Chondrocyte (in vitro differentiated cells): ENCODE data around the gene KIF22. TPM values are rescaled to one million over a fixed set of nuclear protein-coding genes. Genes with fewer than 3 reads are reported as not detected.

ENCODE experiments used
- DNase-seq: peaks from one replicate; pipeline ENCODE4 v3.0.0; 2021; ENCODE audit warnings: mixed read lengths, low spot score
- H3K27ac Mint-ChIP-seq: one replicate; pipeline ENCODE4 v1.8.0; 2021; ENCODE audit warnings: mild to moderate bottlenecking, moderate library complexity, mixed read lengths; ENCODE audit not compliant: unreplicated experiment
- H3K27me3 Mint-ChIP-seq: 2 replicates; pipeline ENCODE4 v1.8.0; 2021; ENCODE audit warnings: low read depth, mixed read lengths
- H3K36me3 Mint-ChIP-seq: 2 replicates; pipeline ENCODE4 v1.8.0; 2021; ENCODE audit warnings: low read depth, mixed read lengths
- H3K4me1 Mint-ChIP-seq: 2 replicates; pipeline ENCODE4 v1.8.0; 2021; ENCODE audit warnings: low read depth, mild to moderate bottlenecking, mixed read lengths
- H3K4me3 Mint-ChIP-seq: one replicate; pipeline ENCODE4 v1.8.0; 2021; ENCODE audit warnings: mild to moderate bottlenecking, moderate library complexity, mixed read lengths; ENCODE audit not compliant: unreplicated experiment
- H3K9me3 Mint-ChIP-seq: 2 replicates; pipeline ENCODE4 v1.8.0; 2021; ENCODE audit warnings: low read depth, mixed read lengths
- total RNA-seq: library from RNA; stranded (reverse); gene quantifications from 3 replicates; pipeline ENCODE4 v1.2.1, GENCODE V29; 2021
- TF ChIP-seq, protein P1 (sequence below): fragments of 200-600 bp; sonication (generic); IDR thresholded peaks from 2 replicates; pipeline ENCODE4 v1.5.0; 2021; ENCODE audit warnings: antibody characterized with exemption, mild to moderate bottlenecking, moderate library complexity

The KIF22 gene
- total RNA-seq, 1 donor from 2014 or later, result 14.1 TPM

GRCh38 chr16:29763326-29763725 is 27.2 kb upstream of the KIF22 start:
- TF ChIP-seq, protein P1, sequence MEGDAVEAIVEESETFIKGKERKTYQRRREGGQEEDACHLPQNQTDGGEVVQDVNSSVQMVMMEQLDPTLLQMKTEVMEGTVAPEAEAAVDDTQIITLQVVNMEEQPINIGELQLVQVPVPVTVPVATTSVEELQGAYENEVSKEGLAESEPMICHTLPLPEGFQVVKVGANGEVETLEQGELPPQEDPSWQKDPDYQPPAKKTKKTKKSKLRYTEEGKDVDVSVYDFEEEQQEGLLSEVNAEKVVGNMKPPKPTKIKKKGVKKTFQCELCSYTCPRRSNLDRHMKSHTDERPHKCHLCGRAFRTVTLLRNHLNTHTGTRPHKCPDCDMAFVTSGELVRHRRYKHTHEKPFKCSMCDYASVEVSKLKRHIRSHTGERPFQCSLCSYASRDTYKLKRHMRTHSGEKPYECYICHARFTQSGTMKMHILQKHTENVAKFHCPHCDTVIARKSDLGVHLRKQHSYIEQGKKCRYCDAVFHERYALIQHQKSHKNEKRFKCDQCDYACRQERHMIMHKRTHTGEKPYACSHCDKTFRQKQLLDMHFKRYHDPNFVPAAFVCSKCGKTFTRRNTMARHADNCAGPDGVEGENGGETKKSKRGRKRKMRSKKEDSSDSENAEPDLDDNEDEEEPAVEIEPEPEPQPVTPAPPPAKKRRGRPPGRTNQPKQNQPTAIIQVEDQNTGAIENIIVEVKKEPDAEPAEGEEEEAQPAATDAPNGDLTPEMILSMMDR, result no peak
- no peak for DNase-seq
- H3K9me3 Mint-ChIP-seq, result no peaks in the 10 kb centered on the region
- H3K27me3 Mint-ChIP-seq, result peaks cover 8% of the 10 kb centered on the region
- no peak overlapping the region for H3K27ac Mint-ChIP-seq
- H3K36me3 Mint-ChIP-seq, result no peaks in the 10 kb centered on the region
- H3K4me3 Mint-ChIP-seq, result no peak overlapping the region
- peaks cover 2% of the 10 kb centered on the region for H3K4me1 Mint-ChIP-seq

GRCh38 chr16:29765167-29766032 is 25.2 kb upstream of the KIF22 start:
- TF ChIP-seq, protein P1, result no peak
- Mint-ChIP-seq H3K36me3 (no peaks in the 10 kb centered on the region), H3K27ac (no peak overlapping the region), H3K4me3 (no peak overlapping the region), H3K27me3 (peaks cover 8% of the 10 kb centered on the region), H3K9me3 (no peaks in the 10 kb centered on the region), H3K4me1 (no peaks in the 10 kb centered on the region)
- DNase-seq, result no peak

DNA sequence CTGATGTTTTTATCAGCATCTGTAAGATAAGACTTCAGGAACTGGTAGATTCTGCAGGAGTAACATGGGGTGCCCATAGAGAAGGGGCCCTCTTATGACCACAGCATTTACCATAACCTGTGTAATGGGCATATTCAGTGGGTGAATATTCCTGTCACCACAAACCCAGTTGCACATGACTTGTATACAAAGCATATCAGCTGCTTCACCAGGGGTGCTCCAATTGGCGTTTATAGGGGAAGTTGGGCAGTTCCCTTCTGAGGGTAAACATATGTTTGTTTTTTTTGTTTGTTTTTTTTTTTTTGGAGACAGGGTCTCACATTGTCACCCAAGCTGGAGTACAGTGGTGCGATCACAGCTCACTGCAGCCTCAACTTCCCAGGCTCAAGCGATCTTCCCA is 24.0 kb upstream of the KIF22 start:
- Mint-ChIP-seq H3K9me3 (no peaks in the 10 kb centered on the region), H3K27me3 (peaks cover 8% of the 10 kb centered on the region), H3K27ac (no peak overlapping the region), H3K4me3 (no peak overlapping the region), H3K36me3 (no peaks in the 10 kb centered on the region), H3K4me1 (no peaks in the 10 kb centered on the region)
- TF ChIP-seq, protein P1, result no peak
- DNase-seq, result no peak

DNA sequence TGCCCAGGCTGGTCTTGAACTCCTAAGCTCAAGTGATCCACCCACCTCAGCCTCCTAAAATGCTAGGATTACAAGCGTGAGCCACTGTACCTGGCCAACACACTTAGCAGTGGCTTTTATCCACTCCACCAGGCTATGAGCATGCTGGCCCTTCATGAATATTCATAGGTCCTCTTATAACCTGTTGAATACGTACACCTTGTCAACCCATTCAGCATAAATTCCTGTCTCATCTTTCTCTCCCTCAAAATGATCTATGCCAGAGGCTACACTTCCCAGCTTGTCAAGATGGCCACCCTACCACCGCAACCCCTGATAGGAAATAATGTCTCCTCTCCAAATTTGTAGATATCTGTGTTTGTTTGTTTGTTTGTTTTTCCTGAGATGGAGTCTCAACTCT is 23.5 kb upstream of the KIF22 start:
- Mint-ChIP-seq H3K36me3 (no peaks in the 10 kb centered on the region), H3K4me1 (no peaks in the 10 kb centered on the region), H3K9me3 (no peaks in the 10 kb centered on the region), H3K27me3 (peaks cover 8% of the 10 kb centered on the region), H3K4me3 (no peak overlapping the region), H3K27ac (no peak overlapping the region)
- DNase-seq, result no peak
- TF ChIP-seq, protein P1, result no peak

DNA sequence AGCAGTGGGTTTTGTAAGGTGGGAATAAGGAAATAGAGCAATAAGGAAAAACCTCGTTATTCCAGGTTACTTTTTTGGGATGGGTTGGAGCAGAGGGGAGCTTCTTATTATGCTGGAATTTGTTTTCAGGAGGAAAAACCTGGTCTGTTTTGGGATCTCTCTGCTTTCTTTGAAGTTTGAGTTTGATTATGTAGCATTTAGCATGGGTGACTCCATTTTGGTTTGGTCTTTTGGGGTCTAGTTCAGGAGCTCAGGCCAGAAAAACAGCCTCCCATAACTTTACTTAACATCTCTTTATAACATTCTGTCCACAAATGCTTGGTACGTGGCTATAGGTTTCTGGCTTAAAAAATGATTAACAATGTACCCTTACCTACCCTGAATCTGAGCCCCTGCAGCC is 21.0 kb upstream of the KIF22 start:
- Mint-ChIP-seq H3K36me3 (no peaks in the 10 kb centered on the region), H3K4me3 (no peak overlapping the region), H3K9me3 (no peaks in the 10 kb centered on the region), H3K27ac (no peak overlapping the region), H3K27me3 (peaks cover 7% of the 10 kb centered on the region), H3K4me1 (no peaks in the 10 kb centered on the region)
- DNase-seq, result no peak
- TF ChIP-seq, protein P1, result no peak
